ENCODE measurements around the gene OPCML.

The OPCML gene

GRCh38 chr11:133536198-133536597 lies 3.9 kb upstream of the OPCML start:
- DNase-seq, result no peak

GRCh38 chr11:133533205-133533604 lies 904 bp upstream of the OPCML start:
- no peak for DNase-seq

GRCh38 chr11:133531458-133531857 lies 843 bp downstream of the OPCML start:
- DNase-seq, result no peak

- DNase-seq, result no peak
Measured at GRCh38 chr11:133530501-133530835, 1.8 kb downstream of the OPCML start.

GRCh38 chr11:133529807-133530500 lies 2.3 kb downstream of the OPCML start:
- no peak for DNase-seq

GRCh38 chr11:133526790-133527189 lies 5.5 kb downstream of the OPCML start:
- DNase-seq, result no peak

- no peak for DNase-seq
Measured at GRCh38 chr11:133525976-133526375, 6.3 kb downstream of the OPCML start.

- no peak for DNase-seq
Measured at GRCh38 chr11:133524488-133524887, 7.8 kb downstream of the OPCML start.

- no peak for DNase-seq
Measured at GRCh38 chr11:133522344-133522743, 10.0 kb downstream of the OPCML start.

GRCh38 chr11:133521502-133521901 lies 10.8 kb downstream of the OPCML start:
- DNase-seq, result no peak

GRCh38 chr11:133520707-133521106 lies 11.6 kb downstream of the OPCML start:
- no peak for DNase-seq

GRCh38 chr11:133519560-133519959 lies 12.7 kb downstream of the OPCML start:
- DNase-seq, result no peak

- no peak for DNase-seq
Measured at GRCh38 chr11:133518702-133519264, 13.5 kb downstream of the OPCML start.

GRCh38 chr11:133516845-133517244 lies 15.5 kb downstream of the OPCML start:
- DNase-seq, result no peak

- no peak for DNase-seq
Measured at GRCh38 chr11:133515107-133515506, 17.2 kb downstream of the OPCML start.

GRCh38 chr11:133509924-133510697 lies 22.2 kb downstream of the OPCML start:
- no peak for DNase-seq

- DNase-seq, result no peak
Measured at GRCh38 chr11:133508468-133508867, 23.8 kb downstream of the OPCML start.

GRCh38 chr11:133507185-133507584 lies 25.1 kb downstream of the OPCML start:
- no peak for DNase-seq

GRCh38 chr11:133506551-133507094 lies 25.7 kb downstream of the OPCML start:
- DNase-seq, result no peak

- no peak for DNase-seq
Measured at GRCh38 chr11:133506023-133506422, 26.3 kb downstream of the OPCML start.

GRCh38 chr11:133504906-133505305 lies 27.4 kb downstream of the OPCML start:
- DNase-seq, result no peak

GRCh38 chr11:133503776-133504175 lies 28.5 kb downstream of the OPCML start:
- DNase-seq, result no peak

- no peak for DNase-seq
Measured at GRCh38 chr11:133503236-133503635, 29.1 kb downstream of the OPCML start.
